HEK293 (cell line): ENCODE measurements around the gene OR13C8.

Experiments used
- CTCF ChIA-PET: fragments of 350-600 bp; formaldehyde crosslinking; extraction: SDS; loops from one replicate; lab custom pipeline; 2021; ENCODE audit warnings: antibody characterized with exemption; lab: Yijun Ruan, JAX
- POLR2A ChIA-PET: fragments of 300-600 bp; formaldehyde crosslinking; extraction: SDS; loops from one replicate; lab custom pipeline; 2020; ENCODE audit warnings: antibody characterized with exemption, inconsistent platforms; lab: Yijun Ruan, JAX
- H3K27ac ChIP-seq: fragments of 200-500 bp; sonication (Bioruptor generic); 2 replicates; pipeline ENCODE4 v1.5.1; 2014; ENCODE audit warnings: low read depth, low read length, control low read depth, inconsistent platforms; ENCODE audit errors: extremely low read depth
- H3K36me3 ChIP-seq, 2 experiments: fragments of 200-500 bp in 1 of 2; sonication (Bioruptor generic) in 1 of 2; 1 replicate in 1 of 2; 2 replicates in 1 of 2; pipeline ENCODE4 v1.5.1; 2014 to 2017; ENCODE audit warnings: inconsistent platforms in 2 of 2, low read length in 2 of 2; ENCODE audit not compliant: control insufficient read depth in 2 of 2, insufficient read depth in 1 of 2
- H3K4me1 ChIP-seq: fragments of 200-500 bp; sonication (Bioruptor generic); 2 replicates; pipeline ENCODE4 v1.5.1; 2014; ENCODE audit warnings: mild to moderate bottlenecking, low read length, inconsistent platforms; ENCODE audit not compliant: control insufficient read depth, insufficient read depth
- H3K4me3 ChIP-seq: 2 replicates; pipeline ENCODE4 v1.5.1; 2011; ENCODE audit warnings: low read depth, mild to moderate bottlenecking, control low read depth, low read length, moderate library complexity
- H3K9me3 ChIP-seq: fragments of 200-500 bp; sonication (Bioruptor generic); 2 replicates; pipeline ENCODE4 v1.5.1; 2014; ENCODE audit warnings: low read depth, low read length, inconsistent platforms; ENCODE audit not compliant: control insufficient read depth, insufficient read depth
- GFI1B ChIP-seq: fragments of 450-650 bp; formaldehyde crosslinking; IDR thresholded peaks from 2 replicates; pipeline ENCODE4 v1.5.1; 2016; ENCODE audit warnings: missing biosample characterization, missing genetic modification characterization
- GLIS2 ChIP-seq: fragments of 450-650 bp; formaldehyde crosslinking; IDR thresholded peaks from 2 replicates; pipeline ENCODE4 v1.5.1; 2016; ENCODE audit warnings: missing biosample characterization, missing genetic modification characterization
- OSR2 ChIP-seq: fragments of 450-650 bp; formaldehyde crosslinking; IDR thresholded peaks from 2 replicates; pipeline ENCODE4 v1.5.1; 2016; ENCODE audit warnings: missing biosample characterization, missing genetic modification characterization
- ZBTB21 ChIP-seq: fragments of 450-650 bp; formaldehyde crosslinking; IDR thresholded peaks from 2 replicates; pipeline ENCODE4 v1.5.1; 2017; ENCODE audit warnings: missing biosample characterization, missing genetic modification characterization
- ZFP3 ChIP-seq: fragments of 450-650 bp; formaldehyde crosslinking; IDR thresholded peaks from 2 replicates; pipeline ENCODE4 v1.5.1; 2016; ENCODE audit warnings: low read depth, missing biosample characterization, missing genetic modification characterization
- ZNF138 ChIP-seq: fragments of 450-650 bp; formaldehyde crosslinking; IDR thresholded peaks from 2 replicates; pipeline ENCODE4 v1.5.1; 2016; ENCODE audit warnings: missing biosample characterization, missing genetic modification characterization, borderline replicate concordance
- ZNF174 ChIP-seq: fragments of 450-650 bp; formaldehyde crosslinking; IDR thresholded peaks from 2 replicates; pipeline ENCODE4 v1.5.0; 2017; ENCODE audit warnings: missing biosample characterization, mild to moderate bottlenecking, missing genetic modification characterization
- ZNF184 ChIP-seq: fragments of 450-650 bp; IDR thresholded peaks from 2 replicates; pipeline ENCODE4 v1.5.1; 2018; ENCODE audit warnings: missing biosample characterization, mild to moderate bottlenecking, missing genetic modification characterization
- ZNF211 ChIP-seq: fragments of 450-650 bp; formaldehyde crosslinking; IDR thresholded peaks from 2 replicates; pipeline ENCODE4 v1.5.1; 2016; ENCODE audit warnings: low read depth, missing biosample characterization, missing genetic modification characterization
- ZNF223 ChIP-seq: fragments of 450-650 bp; formaldehyde crosslinking; IDR thresholded peaks from 2 replicates; pipeline ENCODE4 v1.5.1; 2016; ENCODE audit warnings: missing biosample characterization, missing genetic modification characterization
- ZNF423 ChIP-seq: fragments of 450-650 bp; formaldehyde crosslinking; IDR thresholded peaks from 2 replicates; pipeline ENCODE4 v1.5.1; 2016; ENCODE audit warnings: missing biosample characterization, missing genetic modification characterization
- ZNF660 ChIP-seq: fragments of 450-650 bp; IDR thresholded peaks from 2 replicates; pipeline ENCODE4 v1.5.1; 2018; ENCODE audit warnings: missing biosample characterization, mild to moderate bottlenecking, missing genetic modification characterization
- ZNF707 ChIP-seq: fragments of 450-650 bp; formaldehyde crosslinking; IDR thresholded peaks from 2 replicates; pipeline ENCODE4 v1.5.1; 2016; ENCODE audit warnings: missing biosample characterization, missing genetic modification characterization
- ZNF776 ChIP-seq: fragments of 450-650 bp; formaldehyde crosslinking; IDR thresholded peaks from 2 replicates; pipeline ENCODE4 v1.5.0; 2017; ENCODE audit warnings: missing biosample characterization, missing genetic modification characterization, borderline replicate concordance
- ZNF792 ChIP-seq: fragments of 450-650 bp; formaldehyde crosslinking; IDR thresholded peaks from 2 replicates; pipeline ENCODE4 v1.5.1; 2016; ENCODE audit warnings: missing biosample characterization, missing genetic modification characterization
- ZNF843 ChIP-seq: fragments of 450-650 bp; formaldehyde crosslinking; IDR thresholded peaks from 2 replicates; pipeline ENCODE4 v1.5.1; 2016; ENCODE audit warnings: missing biosample characterization, missing genetic modification characterization
- TF ChIP-seq, protein P1 (sequence below): fragments of 450-650 bp; formaldehyde crosslinking; IDR thresholded peaks from 2 replicates; pipeline ENCODE4 v1.5.1; 2016; ENCODE audit warnings: missing biosample characterization, missing genetic modification characterization
- TF ChIP-seq, protein P2 (sequence below): fragments of 450-650 bp; formaldehyde crosslinking; IDR thresholded peaks from 2 replicates; pipeline ENCODE4 v1.5.0; 2017; ENCODE audit warnings: missing biosample characterization, missing genetic modification characterization, borderline replicate concordance
- TF ChIP-seq, protein P3 (sequence below): fragments of 450-650 bp; formaldehyde crosslinking; IDR thresholded peaks from 2 replicates; pipeline ENCODE4 v1.5.1; 2016; ENCODE audit warnings: missing biosample characterization, missing genetic modification characterization
- TF ChIP-seq, protein P4 (sequence below): fragments of 450-650 bp; formaldehyde crosslinking; IDR thresholded peaks from 2 replicates; pipeline ENCODE4 v1.5.1; 2016; ENCODE audit warnings: missing biosample characterization, missing genetic modification characterization
- TF ChIP-seq, protein P5 (sequence below): fragments of 450-650 bp; formaldehyde crosslinking; IDR thresholded peaks from 2 replicates; pipeline ENCODE4 v1.5.1; 2016; ENCODE audit warnings: missing biosample characterization, missing genetic modification characterization

Gene OR13C8

DNA sequence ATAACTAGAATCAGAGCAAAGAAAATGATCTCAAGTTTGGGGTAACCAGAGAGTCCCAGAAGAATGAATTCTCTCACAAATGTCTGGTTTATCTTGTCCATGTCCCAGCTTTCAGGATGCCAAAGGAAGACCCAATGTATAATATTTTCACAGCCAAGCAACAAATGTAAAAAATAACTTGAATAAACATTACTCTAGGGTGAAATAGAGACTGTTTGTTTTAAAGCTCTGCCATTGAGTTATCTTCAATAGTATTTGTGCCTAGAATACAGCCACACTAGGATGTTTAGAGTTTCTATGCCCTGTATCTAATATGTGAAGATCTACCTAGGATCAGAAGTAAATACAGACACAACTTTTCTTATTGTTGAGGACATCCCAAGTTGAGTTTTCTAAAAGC, 41.9 kb upstream of the OR13C8 start, which contains the start of gene OR13C4:
OR13C4 (minus strand) TSS at position 101 of the 400 bp plus-strand sequence; CDS start at position 101, 0 bp downstream.
- Histone ChIP-seq H3K27ac (no peak within 1 kb of the TSS), H3K4me3 (no peak within 1 kb of the TSS), H3K4me1 (no peaks in the 10 kb centered on the region), H3K9me3 (no peaks in the 10 kb centered on the region), H3K36me3 (no peaks in the 10 kb centered on the region)
- POLR2A ChIA-PET = no interaction called here
- CTCF ChIA-PET = interaction anchor here (1.0 kb wide), 1 partner anchor 13 kb away, joined by 3 read pairs; no protein-coding TSS in a partner anchor
- TF ChIP-seq ZNF138 (no peak), GLIS2 (tag by site-specific recombination) (no peak), ZNF174 (tag by site-specific recombination) (no peak)

DNA sequence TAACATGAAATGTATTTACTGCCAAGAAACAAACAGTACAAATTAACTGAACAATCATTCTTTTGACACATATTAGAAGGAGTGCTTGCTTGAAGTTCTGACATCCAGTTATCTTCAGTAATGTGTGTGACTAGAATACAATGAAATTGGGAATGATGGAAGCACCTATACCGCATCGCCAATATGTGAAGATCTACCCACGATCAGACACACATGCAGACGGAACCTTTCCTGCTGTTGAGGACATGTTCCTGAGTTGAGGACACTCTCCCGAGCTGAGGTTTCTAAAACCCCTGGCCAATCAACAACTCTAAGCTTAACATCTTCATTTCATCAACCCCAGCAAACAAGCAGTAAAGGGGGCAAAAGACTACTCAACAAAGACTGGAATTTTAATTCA, 32.2 kb upstream of the OR13C8 start, which contains the start of gene OR13C3:
OR13C3 (minus strand) TSS at position 101 of the 400 bp plus-strand sequence. CDS start 133 bp downstream, outside the sequence.
- ChIA-PET POLR2A (no interaction called here), CTCF (no interaction called here)
- H3K27ac ChIP-seq = no peak within 1 kb of the TSS
- no peaks in the 10 kb centered on the region for H3K36me3 ChIP-seq
- H3K9me3 ChIP-seq = no peaks in the 10 kb centered on the region
- no peaks in the 10 kb centered on the region for H3K4me1 ChIP-seq
- no peak within 1 kb of the TSS for H3K4me3 ChIP-seq
- TF ChIP-seq, protein P1, sequence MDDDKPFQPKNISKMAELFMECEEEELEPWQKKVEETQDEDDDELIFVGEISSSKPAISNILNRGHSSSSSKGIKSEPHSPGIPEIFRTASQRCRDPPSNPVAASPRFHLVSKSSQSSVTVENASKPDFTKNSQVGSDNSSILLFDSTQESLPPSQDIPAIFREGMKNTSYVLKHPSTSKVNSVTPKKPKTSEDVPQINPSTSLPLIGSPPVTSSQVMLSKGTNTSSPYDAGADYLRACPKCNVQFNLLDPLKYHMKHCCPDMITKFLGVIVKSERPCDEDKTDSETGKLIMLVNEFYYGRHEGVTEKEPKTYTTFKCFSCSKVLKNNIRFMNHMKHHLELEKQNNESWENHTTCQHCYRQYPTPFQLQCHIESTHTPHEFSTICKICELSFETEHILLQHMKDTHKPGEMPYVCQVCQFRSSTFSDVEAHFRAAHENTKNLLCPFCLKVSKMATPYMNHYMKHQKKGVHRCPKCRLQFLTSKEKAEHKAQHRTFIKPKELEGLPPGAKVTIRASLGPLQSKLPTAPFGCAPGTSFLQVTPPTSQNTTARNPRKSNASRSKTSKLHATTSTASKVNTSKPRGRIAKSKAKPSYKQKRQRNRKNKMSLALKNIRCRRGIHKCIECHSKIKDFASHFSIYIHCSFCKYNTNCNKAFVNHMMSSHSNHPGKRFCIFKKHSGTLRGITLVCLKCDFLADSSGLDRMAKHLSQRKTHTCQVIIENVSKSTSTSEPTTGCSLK = no peak
- TF ChIP-seq ZNF792 (tag by site-specific recombination) = no peak
- no peak for TF ChIP-seq ZNF211 (tag by site-specific recombination)
- no peak for TF ChIP-seq ZNF776 (tag by site-specific recombination)
- TF ChIP-seq ZNF184 = no peak
- TF ChIP-seq ZNF138 = no peak
- TF ChIP-seq, protein P2, sequence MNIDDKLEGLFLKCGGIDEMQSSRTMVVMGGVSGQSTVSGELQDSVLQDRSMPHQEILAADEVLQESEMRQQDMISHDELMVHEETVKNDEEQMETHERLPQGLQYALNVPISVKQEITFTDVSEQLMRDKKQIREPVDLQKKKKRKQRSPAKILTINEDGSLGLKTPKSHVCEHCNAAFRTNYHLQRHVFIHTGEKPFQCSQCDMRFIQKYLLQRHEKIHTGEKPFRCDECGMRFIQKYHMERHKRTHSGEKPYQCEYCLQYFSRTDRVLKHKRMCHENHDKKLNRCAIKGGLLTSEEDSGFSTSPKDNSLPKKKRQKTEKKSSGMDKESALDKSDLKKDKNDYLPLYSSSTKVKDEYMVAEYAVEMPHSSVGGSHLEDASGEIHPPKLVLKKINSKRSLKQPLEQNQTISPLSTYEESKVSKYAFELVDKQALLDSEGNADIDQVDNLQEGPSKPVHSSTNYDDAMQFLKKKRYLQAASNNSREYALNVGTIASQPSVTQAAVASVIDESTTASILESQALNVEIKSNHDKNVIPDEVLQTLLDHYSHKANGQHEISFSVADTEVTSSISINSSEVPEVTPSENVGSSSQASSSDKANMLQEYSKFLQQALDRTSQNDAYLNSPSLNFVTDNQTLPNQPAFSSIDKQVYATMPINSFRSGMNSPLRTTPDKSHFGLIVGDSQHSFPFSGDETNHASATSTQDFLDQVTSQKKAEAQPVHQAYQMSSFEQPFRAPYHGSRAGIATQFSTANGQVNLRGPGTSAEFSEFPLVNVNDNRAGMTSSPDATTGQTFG = no peak
- no peak for TF ChIP-seq ZFP3 (tag by site-specific recombination)
- TF ChIP-seq OSR2 (tag by site-specific recombination) = no peak
- no peak for TF ChIP-seq ZNF843 (tag by site-specific recombination)
- no peak for TF ChIP-seq ZNF223 (tag by site-specific recombination)
- TF ChIP-seq, protein P3, sequence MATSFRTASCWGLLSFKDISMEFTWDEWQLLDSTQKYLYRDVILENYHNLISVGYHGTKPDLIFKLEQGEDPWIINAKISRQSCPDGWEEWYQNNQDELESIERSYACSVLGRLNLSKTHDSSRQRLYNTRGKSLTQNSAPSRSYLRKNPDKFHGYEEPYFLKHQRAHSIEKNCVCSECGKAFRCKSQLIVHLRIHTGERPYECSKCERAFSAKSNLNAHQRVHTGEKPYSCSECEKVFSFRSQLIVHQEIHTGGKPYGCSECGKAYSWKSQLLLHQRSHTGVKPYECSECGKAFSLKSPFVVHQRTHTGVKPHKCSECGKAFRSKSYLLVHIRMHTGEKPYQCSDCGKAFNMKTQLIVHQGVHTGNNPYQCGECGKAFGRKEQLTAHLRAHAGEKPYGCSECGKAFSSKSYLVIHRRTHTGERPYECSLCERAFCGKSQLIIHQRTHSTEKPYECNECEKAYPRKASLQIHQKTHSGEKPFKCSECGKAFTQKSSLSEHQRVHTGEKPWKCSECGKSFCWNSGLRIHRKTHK (tag by site-specific recombination) = no peak
- TF ChIP-seq GFI1B (tag by site-specific recombination) = no peak
- TF ChIP-seq, protein P4, sequence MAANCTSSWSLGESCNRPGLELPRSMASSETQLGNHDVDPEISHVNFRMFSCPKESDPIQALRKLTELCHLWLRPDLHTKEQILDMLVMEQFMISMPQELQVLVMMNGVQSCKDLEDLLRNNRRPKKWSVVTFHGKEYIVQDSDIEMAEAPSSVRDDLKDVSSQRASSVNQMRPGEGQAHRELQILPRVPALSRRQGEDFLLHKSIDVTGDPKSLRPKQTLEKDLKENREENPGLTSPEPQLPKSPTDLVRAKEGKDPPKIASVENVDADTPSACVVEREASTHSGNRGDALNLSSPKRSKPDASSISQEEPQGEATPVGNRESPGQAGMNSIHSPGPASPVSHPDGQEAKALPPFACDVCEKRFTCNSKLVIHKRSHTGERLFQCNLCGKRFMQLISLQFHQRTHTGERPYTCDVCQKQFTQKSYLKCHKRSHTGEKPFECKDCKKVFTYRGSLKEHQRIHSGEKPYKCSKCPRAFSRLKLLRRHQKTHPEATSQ (tag by site-specific recombination) = no peak
- no peak for TF ChIP-seq ZBTB21 (tag by site-specific recombination)
- TF ChIP-seq ZNF707 (tag by site-specific recombination) = no peak
- no peak for TF ChIP-seq ZNF423 (tag by site-specific recombination)
- TF ChIP-seq ZNF660 = no peak
- TF ChIP-seq, protein P5, sequence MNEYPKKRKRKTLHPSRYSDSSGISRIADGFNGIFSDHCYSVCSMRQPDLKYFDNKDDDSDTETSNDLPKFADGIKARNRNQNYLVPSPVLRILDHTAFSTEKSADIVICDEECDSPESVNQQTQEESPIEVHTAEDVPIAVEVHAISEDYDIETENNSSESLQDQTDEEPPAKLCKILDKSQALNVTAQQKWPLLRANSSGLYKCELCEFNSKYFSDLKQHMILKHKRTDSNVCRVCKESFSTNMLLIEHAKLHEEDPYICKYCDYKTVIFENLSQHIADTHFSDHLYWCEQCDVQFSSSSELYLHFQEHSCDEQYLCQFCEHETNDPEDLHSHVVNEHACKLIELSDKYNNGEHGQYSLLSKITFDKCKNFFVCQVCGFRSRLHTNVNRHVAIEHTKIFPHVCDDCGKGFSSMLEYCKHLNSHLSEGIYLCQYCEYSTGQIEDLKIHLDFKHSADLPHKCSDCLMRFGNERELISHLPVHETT = no peak
- TF ChIP-seq, all 188 proteins: peak for 0
